GM23338 (cell line): ENCODE measurements around the gene SERPINB2. TPM values are rescaled to one million over a fixed set of nuclear protein-coding genes. Genes with fewer than 3 reads are reported as not detected.
A peak's percentile ranks its signal among the peaks of the same experiment; 100 is the strongest.

ENCODE experiments used
- ATAC-seq: fragments of 200-7000 bp; cut with Tn5 transposase; 3 replicates; pipeline ENCODE4 v1.9.1; 2020
- DNase-seq: peaks from one replicate; pipeline ENCODE4 v3.0.0-alpha.2; 2015; ENCODE audit warnings: low spot score
- H2AFZ ChIP-seq: fragments of 200-600 bp; sonication (generic); 2 replicates; pipeline ENCODE4 v1.8.0; 2016; ENCODE audit warnings: antibody characterized with exemption, mild to moderate bottlenecking, moderate library complexity
- H3F3A ChIP-seq: fragments of 200-600 bp; sonication (generic); replicated peaks from 2 replicates; pipeline ENCODE4 v1.8.0; 2017; ENCODE audit warnings: antibody characterized with exemption, mixed run types, low read depth
- H3K27ac ChIP-seq: fragments of 200-600 bp; sonication (generic); 2 replicates; pipeline ENCODE4 v1.6.1; 2016; ENCODE audit warnings: low read depth
- H3K27me3 ChIP-seq: fragments of 200-600 bp; sonication (generic); 2 replicates; pipeline ENCODE4 v1.8.0; 2016; ENCODE audit warnings: mild to moderate bottlenecking, mixed run types, moderate library complexity; ENCODE audit not compliant: insufficient read depth
- H3K36me3 ChIP-seq: fragments of 200-600 bp; sonication (generic); 2 replicates; pipeline ENCODE4 v1.8.0; 2016; ENCODE audit warnings: mild to moderate bottlenecking; ENCODE audit not compliant: insufficient read depth
- H3K4me1 ChIP-seq: fragments of 200-600 bp; sonication (generic); 2 replicates; pipeline ENCODE4 v1.8.0; 2016; ENCODE audit warnings: mild to moderate bottlenecking, moderate library complexity; ENCODE audit not compliant: insufficient read depth
- H3K4me2 ChIP-seq: fragments of 200-600 bp; sonication (generic); 2 replicates; pipeline ENCODE4 v1.7.1; 2017; ENCODE audit warnings: mixed run types
- H3K4me3 ChIP-seq: fragments of 200-600 bp; sonication (generic); 2 replicates; pipeline ENCODE4 v1.6.1; 2016; ENCODE audit warnings: mixed run types
- H3K79me2 ChIP-seq: fragments of 200-600 bp; sonication (generic); replicated peaks from 2 replicates; pipeline ENCODE4 v1.8.0; 2017; ENCODE audit warnings: mild to moderate bottlenecking; ENCODE audit not compliant: insufficient read depth
- H3K9me2 ChIP-seq: fragments of 200-600 bp; sonication (generic); 2 replicates; pipeline ENCODE4 v1.8.0; 2017; ENCODE audit not compliant: insufficient read depth
- H4K20me1 ChIP-seq: fragments of 200-600 bp; sonication (generic); replicated peaks from 2 replicates; pipeline ENCODE4 v1.8.0; 2017; ENCODE audit warnings: mild to moderate bottlenecking; ENCODE audit not compliant: insufficient read depth
- H3K27ac Mint-ChIP-seq: 2 replicates; pipeline ENCODE4 v1.8.0; 2020; ENCODE audit warnings: inconsistent platforms, mild to moderate bottlenecking, moderate library complexity, mixed read lengths
- H3K27me3 Mint-ChIP-seq: 3 replicates; pipeline ENCODE4 v1.8.0; 2022; ENCODE audit warnings: low read depth, mild to moderate bottlenecking, moderate library complexity, mixed read lengths, inconsistent platforms; ENCODE audit not compliant: insufficient read depth, poor library complexity
- H3K36me3 Mint-ChIP-seq: 3 replicates; pipeline ENCODE4 v1.8.0; 2021; ENCODE audit warnings: low read depth, mild to moderate bottlenecking, inconsistent platforms, moderate library complexity, mixed read lengths
- H3K4me1 Mint-ChIP-seq: 3 replicates; pipeline ENCODE4 v1.8.0; 2020; ENCODE audit warnings: mild to moderate bottlenecking, inconsistent platforms, mixed read lengths
- H3K4me3 Mint-ChIP-seq: 3 replicates; pipeline ENCODE4 v1.8.0; 2021; ENCODE audit warnings: moderate library complexity, mild to moderate bottlenecking, inconsistent platforms, mixed read lengths
- H3K9me3 Mint-ChIP-seq: 3 replicates; pipeline ENCODE4 v1.8.0; 2020; ENCODE audit warnings: moderate library complexity, mild to moderate bottlenecking, inconsistent platforms, mixed read lengths
- CREB1 ChIP-seq: fragments of 250-450 bp; sonication (Bioruptor Pico); IDR thresholded peaks from 2 replicates; pipeline ENCODE4 v1.5.0; 2020; ENCODE audit warnings: low read depth, mild to moderate bottlenecking, moderate library complexity
- CTCF ChIP-seq, 2 experiments: fragments of 200-600 bp in 1 of 2; sonication (generic) in 1 of 2; conservative IDR thresholded peaks; 2 replicates each; pipeline versions ENCODE4 v1.5.1 to v1.6.1; 2016 to 2017; ENCODE audit warnings: antibody characterized with exemption in 2 of 2, low read depth in 2 of 2, mild to moderate bottlenecking in 2 of 2, moderate library complexity in 1 of 2
- ETS1 ChIP-seq: IDR thresholded peaks from 2 replicates; pipeline ENCODE4 v1.6.1; 2016; ENCODE audit warnings: antibody characterized with exemption
- EZH2 ChIP-seq: fragments of 200-600 bp; sonication (generic); IDR thresholded peaks from one replicate; pipeline ENCODE4 v1.8.0; 2017; ENCODE audit warnings: antibody characterized with exemption, mild to moderate bottlenecking, low read depth; ENCODE audit not compliant: unreplicated experiment
- EZH2phosphoT487 ChIP-seq: fragments of 200-600 bp; sonication (generic); IDR thresholded peaks from one replicate; pipeline ENCODE4 v1.8.1; 2018; ENCODE audit warnings: antibody characterized with exemption; ENCODE audit not compliant: unreplicated experiment
- JUNB ChIP-seq: IDR thresholded peaks from one replicate; pipeline ENCODE4 v1.6.1; 2016; ENCODE audit warnings: antibody characterized with exemption; ENCODE audit not compliant: unreplicated experiment
- NANOG ChIP-seq: IDR thresholded peaks from 2 replicates; pipeline ENCODE4 v1.6.1; 2016; ENCODE audit warnings: antibody characterized with exemption, borderline replicate concordance
- POLR2AphosphoS5 ChIP-seq: IDR thresholded peaks from 2 replicates; pipeline ENCODE4 v1.6.1; 2016; ENCODE audit warnings: antibody characterized with exemption, low read depth
- REST ChIP-seq: IDR thresholded peaks from one replicate; pipeline ENCODE4 v1.6.1; 2018; ENCODE audit warnings: antibody characterized with exemption; ENCODE audit not compliant: unreplicated experiment
- STAT1 ChIP-seq: IDR thresholded peaks from one replicate; pipeline ENCODE4 v1.6.1; 2016; ENCODE audit warnings: antibody characterized with exemption; ENCODE audit not compliant: unreplicated experiment
- ZNF114 ChIP-seq: fragments of 250-450 bp; sonication (Bioruptor Pico); IDR thresholded peaks from 2 replicates; pipeline ENCODE4 v1.5.0; 2020; ENCODE audit warnings: mild to moderate bottlenecking, moderate library complexity
- ZNF331 ChIP-seq: fragments of 250-450 bp; sonication (Bioruptor Pico); IDR thresholded peaks from 2 replicates; pipeline ENCODE4 v1.5.0; 2020; ENCODE audit warnings: low read depth, mild to moderate bottlenecking, moderate library complexity
- ZNF462 ChIP-seq: fragments of 250-450 bp; sonication (Bioruptor Pico); IDR thresholded peaks from 2 replicates; pipeline ENCODE4 v1.5.0; 2020; ENCODE audit warnings: mild to moderate bottlenecking, moderate library complexity
- polyA plus RNA-seq: library from polyadenylated mRNA; unstranded; fragments of >200 nt; fragmentation: Nextera tagmentation; extraction: Ambion mirVana; gene quantifications from 2 replicates; pipeline ENCODE4 v1.2.1, GENCODE V29; 2016
- total RNA-seq: library from RNA; depleted of rRNA; stranded (reverse); fragments of >200 nt; shearing (Covaris generic); gene quantifications from 2 replicates; pipeline ENCODE4 v1.2.3, GENCODE V29; 2014

SERPINB2 gene
- total and polyA plus RNA-seq, 2 experiments from 2014 or later = not detected

- no peaks in the 10 kb centered on the region for H3K4me1 ChIP-seq
- no peaks in the 10 kb centered on the region for H3F3A ChIP-seq
- TF ChIP-seq REST (no peak), STAT1 (no peak), EZH2 (no peak), CTCF (conservative IDR thresholded peaks at IDR 0.05; ENCODE audit: low read depth in 2 of 2) (no peak), POLR2AphosphoS5 (no peak), ETS1 (no peak), NANOG (no peak), CREB1 (CRISPR knock-in tag) (no peak), ZNF462 (CRISPR knock-in tag) (no peak), ZNF331 (CRISPR knock-in tag) (no peak), ZNF114 (CRISPR knock-in tag) (no peak), JUNB (no peak), EZH2phosphoT487 (no peak)
- Mint-ChIP-seq H3K36me3 (no peaks in the 10 kb centered on the region), H3K27me3 (no peaks in the 10 kb centered on the region), H3K9me3 (no peaks in the 10 kb centered on the region), H3K4me3 (no peak overlapping the region), H3K27ac (peak overlapping the region; percentile 62; the same call in 1 of the 2 replicates), H3K4me1 (no peaks in the 10 kb centered on the region)
- no peak overlapping the region for H3K4me3 ChIP-seq
- no peaks in the 10 kb centered on the region for H3K27me3 ChIP-seq
- H3K9me2 ChIP-seq = peaks cover 8% of the 10 kb centered on the region; the same call in 1 of the 2 replicates
- H3K36me3 ChIP-seq = no peaks in the 10 kb centered on the region
- ATAC-seq (no peak), DNase-seq (no peak)
- no peaks in the 10 kb centered on the region for H4K20me1 ChIP-seq
- H2AFZ ChIP-seq = peak overlapping the region; percentile 94; the same call in 1 of the 2 replicates
- H3K27ac ChIP-seq = no peak overlapping the region
- no peaks in the 10 kb centered on the region for H3K79me2 ChIP-seq
- H3K4me2 ChIP-seq = no peak overlapping the region
Observed at GRCh38 chr18:63860531-63860930, 27.0 kb upstream of the SERPINB2 start.
